ENCODE results near the gene RPL22L1.
A peak's percentile ranks its signal among the peaks of the same experiment; 100 is the strongest.

Gene RPL22L1

GRCh38 chr3:170869645-170870593 lies at the start of gene RPL22L1:
Gene RPL22L1 (minus strand): TSS chr3:170870195. CDS start chr3:170870167, 28 bp downstream.
- Histone ChIP-seq H3K27ac (ENCODE audit: low read length) (peak within 1 kb of the TSS; percentile 97), H3K4me1 (ENCODE audit: control insufficient read depth in 1 of 2, insufficient read depth in 2 of 2, low read length in 2 of 2) (peaks cover 12 to 15% of the 10 kb centered on the region in 2 donors), H3K36me3 (ENCODE audit: control insufficient read depth in 1 of 2, insufficient read depth in 2 of 2, low read length in 2 of 2) (peaks cover 28 to 29% of the 10 kb centered on the region in 2 donors), H3K4me3 (ENCODE audit: low read depth in 1 of 2, low read length in 2 of 2) (peak within 1 kb of the TSS; percentile 80 to 99), H3K9me3 (ENCODE audit: control insufficient read depth in 1 of 2, low read length in 2 of 2) (no peaks in the 10 kb centered on the region), H3K27me3 (ENCODE audit: low read depth, low read length) (no peaks in the 10 kb centered on the region)

GRCh38 chr3:170918715-170919114 lies 48.7 kb upstream of the RPL22L1 start:
- H3K4me1 ChIP-seq (ENCODE audit: control insufficient read depth in 1 of 2, insufficient read depth in 2 of 2, low read length in 2 of 2), result no peaks in the 10 kb centered on the region
- no peak overlapping the region for H3K27ac ChIP-seq (ENCODE audit: low read length)
- peaks cover 0 to 13% of the 10 kb centered on the region in 2 donors for H3K9me3 ChIP-seq (ENCODE audit: control insufficient read depth in 1 of 2, low read length in 2 of 2)
- no peaks in the 10 kb centered on the region for H3K36me3 ChIP-seq (ENCODE audit: control insufficient read depth in 1 of 2, insufficient read depth in 2 of 2, low read length in 2 of 2)
- H3K27me3 ChIP-seq (ENCODE audit: low read depth, low read length), result no peaks in the 10 kb centered on the region
- no peak overlapping the region for H3K4me3 ChIP-seq (ENCODE audit: low read depth in 1 of 2, low read length in 2 of 2)

GRCh38 chr3:170914690-170915089 lies 44.7 kb upstream of the RPL22L1 start:
- H3K4me3 ChIP-seq (ENCODE audit: low read depth in 1 of 2, low read length in 2 of 2), result no peak overlapping the region
- H3K27me3 ChIP-seq (ENCODE audit: low read depth, low read length), result no peaks in the 10 kb centered on the region
- H3K4me1 ChIP-seq (ENCODE audit: control insufficient read depth in 1 of 2, insufficient read depth in 2 of 2, low read length in 2 of 2), result no peaks in the 10 kb centered on the region
- no peak overlapping the region for H3K27ac ChIP-seq (ENCODE audit: low read length)
- peaks cover 0 to 19% of the 10 kb centered on the region in 2 donors for H3K9me3 ChIP-seq (ENCODE audit: control insufficient read depth in 1 of 2, low read length in 2 of 2)
- no peaks in the 10 kb centered on the region for H3K36me3 ChIP-seq (ENCODE audit: control insufficient read depth in 1 of 2, insufficient read depth in 2 of 2, low read length in 2 of 2)

- Histone ChIP-seq H3K27me3 (ENCODE audit: low read depth, low read length) (no peaks in the 10 kb centered on the region), H3K36me3 (ENCODE audit: control insufficient read depth in 1 of 2, insufficient read depth in 2 of 2, low read length in 2 of 2) (no peaks in the 10 kb centered on the region), H3K4me1 (ENCODE audit: control insufficient read depth in 1 of 2, insufficient read depth in 2 of 2, low read length in 2 of 2) (no peaks in the 10 kb centered on the region), H3K27ac (ENCODE audit: low read length) (no peak overlapping the region), H3K9me3 (ENCODE audit: control insufficient read depth in 1 of 2, low read length in 2 of 2) (peaks cover 2 to 21% of the 10 kb centered on the region in 2 donors), H3K4me3 (ENCODE audit: low read depth in 1 of 2, low read length in 2 of 2) (no peak overlapping the region)
These were observed 44.2 kb upstream of the RPL22L1 start for GRCh38 chr3:170914212-170914611.

- Histone ChIP-seq H3K27me3 (ENCODE audit: low read depth, low read length) (no peaks in the 10 kb centered on the region), H3K27ac (ENCODE audit: low read length) (no peak overlapping the region), H3K4me3 (ENCODE audit: low read depth in 1 of 2, low read length in 2 of 2) (no peak overlapping the region), H3K36me3 (ENCODE audit: control insufficient read depth in 1 of 2, insufficient read depth in 2 of 2, low read length in 2 of 2) (no peaks in the 10 kb centered on the region), H3K9me3 (ENCODE audit: control insufficient read depth in 1 of 2, low read length in 2 of 2) (peaks cover 4 to 14% of the 10 kb centered on the region in 2 donors), H3K4me1 (ENCODE audit: control insufficient read depth in 1 of 2, insufficient read depth in 2 of 2, low read length in 2 of 2) (peaks cover 0 to 8% of the 10 kb centered on the region in 2 donors)
These were observed 41.1 kb upstream of the RPL22L1 start for GRCh38 chr3:170911051-170911450.

- Histone ChIP-seq H3K27ac (ENCODE audit: low read length) (no peak overlapping the region), H3K4me3 (ENCODE audit: low read depth in 1 of 2, low read length in 2 of 2) (no peak overlapping the region), H3K4me1 (ENCODE audit: control insufficient read depth in 1 of 2, insufficient read depth in 2 of 2, low read length in 2 of 2) (peaks cover 0 to 8% of the 10 kb centered on the region in 2 donors), H3K9me3 (ENCODE audit: control insufficient read depth in 1 of 2, low read length in 2 of 2) (peaks cover 4 to 14% of the 10 kb centered on the region in 2 donors), H3K27me3 (ENCODE audit: low read depth, low read length) (no peaks in the 10 kb centered on the region), H3K36me3 (ENCODE audit: control insufficient read depth in 1 of 2, insufficient read depth in 2 of 2, low read length in 2 of 2) (no peaks in the 10 kb centered on the region)
These were observed 40.5 kb upstream of the RPL22L1 start for GRCh38 chr3:170910542-170910941.

GRCh38 chr3:170909129-170909903 lies 39.3 kb upstream of the RPL22L1 start:
- peak overlapping the region; percentile 67 to 82 for H3K4me3 ChIP-seq (ENCODE audit: low read depth in 1 of 2, low read length in 2 of 2)
- peak overlapping the region; percentile 10 for H3K27ac ChIP-seq (ENCODE audit: low read length)
- no peaks in the 10 kb centered on the region for H3K36me3 ChIP-seq (ENCODE audit: control insufficient read depth in 1 of 2, insufficient read depth in 2 of 2, low read length in 2 of 2)
- peaks cover 0 to 8% of the 10 kb centered on the region in 2 donors for H3K4me1 ChIP-seq (ENCODE audit: control insufficient read depth in 1 of 2, insufficient read depth in 2 of 2, low read length in 2 of 2)
- no peaks in the 10 kb centered on the region for H3K27me3 ChIP-seq (ENCODE audit: low read depth, low read length)
- peaks cover 4 to 14% of the 10 kb centered on the region in 2 donors for H3K9me3 ChIP-seq (ENCODE audit: control insufficient read depth in 1 of 2, low read length in 2 of 2)

- Histone ChIP-seq H3K27ac (ENCODE audit: low read length) (peak within 1 kb of the TSS; percentile 10), H3K36me3 (ENCODE audit: control insufficient read depth in 1 of 2, insufficient read depth in 2 of 2, low read length in 2 of 2) (no peaks in the 10 kb centered on the region), H3K27me3 (ENCODE audit: low read depth, low read length) (no peaks in the 10 kb centered on the region), H3K4me1 (ENCODE audit: control insufficient read depth in 1 of 2, insufficient read depth in 2 of 2, low read length in 2 of 2) (peaks cover 0 to 8% of the 10 kb centered on the region in 2 donors), H3K9me3 (ENCODE audit: control insufficient read depth in 1 of 2, low read length in 2 of 2) (peaks cover 4 to 14% of the 10 kb centered on the region in 2 donors), H3K4me3 (ENCODE audit: low read depth in 1 of 2, low read length in 2 of 2) (peak within 1 kb of the TSS; percentile 67 to 82)
These were observed 38.5 kb upstream of the RPL22L1 start, which contains the start of gene EIF5A2 for GRCh38 chr3:170908235-170909116. Gene EIF5A2 (minus strand): TSS chr3:170908637. CDS start chr3:170907806, 831 bp downstream.

- H3K27ac ChIP-seq (ENCODE audit: low read length), result no peak overlapping the region
- no peaks in the 10 kb centered on the region for H3K36me3 ChIP-seq (ENCODE audit: control insufficient read depth in 1 of 2, insufficient read depth in 2 of 2, low read length in 2 of 2)
- H3K9me3 ChIP-seq (ENCODE audit: control insufficient read depth in 1 of 2, low read length in 2 of 2), result peaks cover 4 to 14% of the 10 kb centered on the region in 2 donors
- H3K4me1 ChIP-seq (ENCODE audit: control insufficient read depth in 1 of 2, insufficient read depth in 2 of 2, low read length in 2 of 2), result peaks cover 0 to 8% of the 10 kb centered on the region in 2 donors
- H3K27me3 ChIP-seq (ENCODE audit: low read depth, low read length), result no peaks in the 10 kb centered on the region
- H3K4me3 ChIP-seq (ENCODE audit: low read depth in 1 of 2, low read length in 2 of 2), result peak overlapping the region; percentile 67 to 82
These were observed 37.7 kb upstream of the RPL22L1 start for GRCh38 chr3:170907637-170908234.

GRCh38 chr3:170905862-170906261 lies 35.9 kb upstream of the RPL22L1 start:
- Histone ChIP-seq H3K4me1 (ENCODE audit: control insufficient read depth in 1 of 2, insufficient read depth in 2 of 2, low read length in 2 of 2) (peaks cover 0 to 8% of the 10 kb centered on the region in 2 donors), H3K9me3 (ENCODE audit: control insufficient read depth in 1 of 2, low read length in 2 of 2) (peaks cover 4 to 12% of the 10 kb centered on the region in 2 donors), H3K4me3 (ENCODE audit: low read depth in 1 of 2, low read length in 2 of 2) (no peak overlapping the region), H3K27ac (ENCODE audit: low read length) (no peak overlapping the region), H3K27me3 (ENCODE audit: low read depth, low read length) (no peaks in the 10 kb centered on the region), H3K36me3 (ENCODE audit: control insufficient read depth in 1 of 2, insufficient read depth in 2 of 2, low read length in 2 of 2) (no peaks in the 10 kb centered on the region)

Data from muscle layer of duodenum (tissue), 2 donors.